ENCODE data around the gene CNP. TPM values are rescaled to one million over a fixed set of nuclear protein-coding genes. Genes with fewer than 3 reads are reported as not detected.

The CNP gene
- total RNA-seq, 1 experiment from 2014 or later, result 37.8 TPM

DNA sequence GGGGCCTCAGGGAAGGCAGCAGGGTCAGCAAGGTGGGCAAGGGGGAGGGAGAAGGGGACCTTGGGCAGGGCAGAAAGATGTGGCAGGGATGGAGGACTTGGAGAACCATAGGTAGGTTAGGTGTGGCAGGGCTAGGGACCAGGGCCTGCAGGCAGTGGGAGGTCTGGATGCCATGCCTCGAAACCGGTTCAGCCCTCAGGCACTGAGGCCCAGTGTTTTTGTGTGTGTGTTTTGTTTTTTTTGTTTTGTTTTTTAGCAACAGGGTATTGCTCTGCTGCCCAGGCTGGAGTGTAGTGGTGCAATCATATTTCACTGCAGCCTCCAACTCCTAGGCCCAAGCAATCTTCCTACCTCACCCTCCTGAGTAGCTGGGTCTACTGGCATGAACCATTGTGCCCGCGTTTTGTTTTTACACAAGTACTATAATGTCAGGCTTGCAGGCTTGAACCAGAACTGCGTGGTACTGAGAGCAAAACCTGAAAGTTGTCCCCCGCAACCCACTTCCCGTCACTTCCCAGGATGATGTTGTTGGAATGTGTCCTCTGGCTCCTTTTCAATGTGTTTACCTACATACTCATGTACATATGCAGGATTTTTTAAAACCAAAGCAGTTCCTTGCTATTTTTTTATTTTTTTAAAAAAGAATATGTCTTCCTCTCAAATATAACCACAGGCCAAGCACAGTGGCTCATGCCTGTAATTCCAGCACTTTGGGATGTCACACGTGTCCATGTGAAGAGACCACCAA lies 23.8 kb upstream of the CNP start:
- no peak for DNase-seq (ENCODE audit: low read depth)

DNA sequence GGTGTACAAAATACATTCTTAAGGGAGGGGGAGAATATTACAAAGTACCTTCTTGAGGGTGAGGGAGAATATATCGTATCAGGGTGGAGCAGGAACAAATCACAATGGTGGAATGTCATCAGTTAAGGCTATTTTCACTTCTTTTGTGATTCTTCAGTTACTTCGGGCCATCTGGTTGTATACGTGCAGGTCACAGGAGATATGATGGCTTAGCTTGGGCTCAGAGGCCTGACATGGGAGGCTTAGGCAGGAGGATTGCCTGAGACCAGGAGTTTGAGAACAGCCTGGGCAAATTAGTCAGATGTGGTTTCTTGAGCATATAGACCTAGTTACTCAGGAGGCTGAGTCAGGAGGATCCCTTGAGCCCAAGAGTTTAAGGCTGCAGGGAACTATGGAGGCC lies 23.1 kb upstream of the CNP start:
- no peak for DNase-seq (ENCODE audit: low read depth)

DNA sequence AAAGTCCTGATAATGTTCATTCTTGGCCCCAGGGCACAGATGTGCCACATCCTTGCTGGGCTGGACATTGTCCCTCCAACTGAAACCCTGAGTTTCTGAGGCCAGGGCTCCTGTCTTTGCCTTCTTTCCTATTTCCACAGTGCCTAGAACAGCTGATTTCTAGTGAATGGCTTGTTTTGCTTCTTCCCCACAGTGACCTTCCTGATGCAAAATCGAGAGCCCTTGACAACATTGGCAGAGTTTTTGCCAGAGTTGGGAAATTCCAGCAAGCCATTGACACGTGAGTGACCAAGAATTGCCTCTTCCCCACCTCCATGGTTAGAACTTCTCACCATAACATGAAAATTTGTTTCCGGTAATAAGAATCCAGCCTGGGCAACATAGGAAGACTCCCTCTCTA lies 21.7 kb upstream of the CNP start:
- no peak for DNase-seq (ENCODE audit: low read depth)

DNA sequence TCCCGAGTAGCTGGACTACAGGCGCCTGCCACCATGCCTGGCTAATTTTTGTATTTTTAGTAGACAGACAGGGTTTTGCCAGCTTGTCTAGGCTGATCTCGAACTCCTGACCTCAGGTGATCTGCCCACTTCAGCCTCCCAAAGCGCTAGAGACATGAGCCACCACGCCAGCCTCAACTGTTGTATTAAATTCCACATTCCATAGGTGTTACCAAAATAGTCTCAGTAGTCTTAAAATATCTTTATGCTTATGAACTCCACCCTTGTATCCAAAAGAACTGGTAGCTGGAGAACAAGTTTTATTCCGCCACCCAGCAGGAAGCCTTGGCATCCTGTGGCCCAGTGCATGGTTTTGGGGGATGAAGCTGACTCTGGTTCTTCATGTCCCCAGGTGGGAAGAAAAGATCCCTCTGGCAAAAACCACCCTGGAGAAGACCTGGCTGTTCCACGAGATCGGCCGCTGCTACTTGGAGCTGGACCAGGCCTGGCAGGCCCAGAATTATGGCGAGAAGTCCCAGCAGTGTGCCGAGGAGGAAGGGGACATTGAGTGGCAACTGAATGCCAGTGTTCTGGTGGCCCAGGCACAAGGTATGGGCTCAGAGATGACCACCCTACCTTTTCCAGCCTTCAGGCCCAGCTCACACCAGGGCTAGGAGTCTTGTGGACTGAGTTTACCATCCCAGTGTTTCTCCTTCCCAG lies 17.7 kb upstream of the CNP start:
- DNase-seq (ENCODE audit: low read depth), result no peak

DNA sequence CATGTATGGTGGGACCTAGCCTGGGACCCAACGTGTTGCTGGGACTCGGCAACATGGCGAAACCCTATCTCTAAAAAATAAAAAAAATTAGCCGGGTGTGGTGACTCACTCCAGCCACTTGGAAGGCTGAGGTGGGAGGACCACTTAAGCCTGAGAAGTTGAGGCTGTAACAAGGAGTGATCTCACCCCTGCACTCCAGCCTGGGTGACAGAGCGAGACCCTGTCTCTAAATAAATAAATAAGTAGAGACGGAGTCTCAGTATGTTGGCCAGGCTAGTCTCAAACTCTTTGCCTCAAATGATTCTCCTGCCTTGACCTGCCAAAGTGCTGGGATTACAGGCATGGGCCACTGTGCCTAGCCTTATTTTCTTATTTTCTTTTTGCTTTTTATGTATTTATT lies 10.1 kb upstream of the CNP start:
- no peak for DNase-seq (ENCODE audit: low read depth)

DNA sequence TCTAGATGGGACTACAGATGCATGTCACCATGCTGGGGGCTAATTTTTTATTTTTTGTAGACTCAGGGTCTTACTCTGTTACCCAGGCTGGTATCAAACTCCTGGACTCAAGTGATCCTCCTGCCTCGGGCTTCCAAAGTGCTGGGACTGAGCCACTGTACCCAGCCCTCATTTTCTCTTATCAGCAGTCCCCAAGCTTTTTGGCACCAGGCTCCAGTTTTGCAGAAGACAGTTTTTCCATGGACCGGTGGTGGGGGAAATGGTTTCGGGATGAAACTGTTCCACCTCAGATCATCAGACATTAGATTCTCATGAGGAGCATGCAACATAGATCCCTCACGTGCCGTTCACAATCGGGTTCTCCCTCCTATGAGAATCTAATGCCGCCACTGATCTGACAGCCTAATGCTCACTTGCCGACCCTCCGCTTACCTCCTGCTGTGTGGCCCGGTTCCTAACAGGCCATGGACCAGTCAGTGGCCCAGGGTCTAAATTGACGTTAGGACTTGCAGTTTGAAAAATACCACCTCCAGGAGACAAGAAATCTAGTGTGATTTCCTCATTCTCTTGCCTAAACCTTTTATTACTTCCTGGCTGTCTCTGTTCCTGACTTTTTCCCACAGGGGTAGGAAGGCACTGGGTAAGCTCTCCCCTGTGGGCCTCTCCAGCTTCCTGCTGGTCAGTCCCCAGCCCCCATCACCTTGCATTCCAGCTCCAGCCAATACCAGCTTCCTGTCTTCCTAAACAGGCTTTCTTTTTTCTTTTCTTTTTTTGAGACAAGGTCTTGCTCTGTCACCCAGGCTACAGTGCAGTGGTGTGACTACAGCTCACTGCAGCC lies 9.3 kb upstream of the CNP start:
- no peak for DNase-seq (ENCODE audit: low read depth)

DNA sequence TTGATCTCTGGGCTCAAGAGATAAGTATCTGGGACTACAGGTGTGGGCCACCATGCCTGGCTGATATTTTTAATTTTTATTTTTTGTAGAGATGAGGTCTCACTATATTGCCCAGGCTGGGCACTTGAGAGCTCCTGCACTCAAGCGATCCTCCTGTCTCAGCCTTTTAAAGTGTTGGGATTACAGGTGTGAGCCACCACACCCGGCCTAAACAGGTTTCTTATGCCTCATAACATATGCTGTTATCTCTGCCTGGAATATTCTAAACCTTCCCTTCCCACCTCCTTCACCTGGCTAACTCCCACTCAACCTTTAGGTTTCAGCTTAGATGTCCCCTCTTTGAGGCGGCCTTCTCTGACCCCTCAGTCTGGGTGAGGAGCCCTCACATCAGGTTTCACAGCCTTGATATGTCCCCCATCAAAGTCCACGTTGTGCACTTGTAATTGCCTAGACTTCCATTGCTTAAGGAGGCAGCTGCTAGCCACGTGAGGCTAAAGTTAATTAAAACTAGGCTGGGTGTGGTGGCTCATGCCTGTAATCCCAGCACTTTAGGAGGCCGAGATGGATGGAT lies 8.6 kb upstream of the CNP start:
- no peak for DNase-seq (ENCODE audit: low read depth)

DNA sequence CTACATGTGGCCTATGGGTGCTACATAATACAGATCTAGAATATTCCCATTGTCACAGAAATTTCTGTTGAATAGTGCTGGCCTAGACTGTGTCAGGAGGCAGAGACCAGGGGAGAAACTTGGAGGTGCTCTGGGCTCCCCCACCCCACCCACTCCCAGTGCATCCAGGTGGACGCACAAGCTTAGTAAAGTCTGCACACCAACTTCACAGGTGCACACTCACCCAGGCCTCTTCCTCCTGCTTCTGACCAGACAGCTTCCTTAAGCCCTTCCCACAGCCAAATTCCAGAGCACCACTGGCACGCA lies 7.6 kb upstream of the CNP start:
- no peak for DNase-seq (ENCODE audit: low read depth)

DNA sequence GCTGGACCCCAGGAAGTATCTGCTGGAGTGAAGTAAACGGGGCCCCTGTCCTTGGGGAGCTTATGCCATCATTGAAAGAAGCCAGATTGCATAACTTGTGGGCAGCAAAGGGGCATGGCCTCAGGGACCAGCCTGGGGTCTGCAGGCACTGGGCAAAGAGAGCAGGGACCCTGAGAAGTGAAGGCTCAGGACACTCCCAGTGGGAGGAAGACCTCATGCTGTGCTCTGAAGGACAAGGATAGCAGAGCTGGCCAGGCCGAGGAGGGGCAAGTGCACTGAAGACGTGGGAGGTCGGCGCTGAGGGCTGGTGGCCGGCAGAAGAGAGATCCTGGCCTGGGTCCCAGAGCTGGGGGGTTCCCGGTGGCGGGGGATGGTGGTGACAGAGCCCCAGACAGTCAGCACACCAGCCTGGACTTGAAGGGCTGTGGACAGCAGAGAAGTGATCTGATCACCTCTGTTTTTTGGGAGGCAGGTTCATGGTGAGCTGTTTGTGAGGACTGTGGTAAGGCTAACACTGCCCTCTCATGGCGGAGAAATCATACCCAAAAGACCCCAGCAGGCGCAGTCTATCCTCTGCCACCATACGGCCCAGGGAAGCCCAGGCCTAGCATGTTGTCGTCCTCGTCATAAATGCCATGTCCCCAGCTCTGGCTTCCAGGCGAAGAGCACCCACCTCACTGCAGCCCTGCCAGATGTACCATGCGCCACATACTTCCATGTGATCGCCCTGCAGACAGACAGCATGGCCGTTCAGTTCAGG lies 7.1 kb upstream of the CNP start:
- peak; percentile 65 for DNase-seq (ENCODE audit: low read depth)

DNA sequence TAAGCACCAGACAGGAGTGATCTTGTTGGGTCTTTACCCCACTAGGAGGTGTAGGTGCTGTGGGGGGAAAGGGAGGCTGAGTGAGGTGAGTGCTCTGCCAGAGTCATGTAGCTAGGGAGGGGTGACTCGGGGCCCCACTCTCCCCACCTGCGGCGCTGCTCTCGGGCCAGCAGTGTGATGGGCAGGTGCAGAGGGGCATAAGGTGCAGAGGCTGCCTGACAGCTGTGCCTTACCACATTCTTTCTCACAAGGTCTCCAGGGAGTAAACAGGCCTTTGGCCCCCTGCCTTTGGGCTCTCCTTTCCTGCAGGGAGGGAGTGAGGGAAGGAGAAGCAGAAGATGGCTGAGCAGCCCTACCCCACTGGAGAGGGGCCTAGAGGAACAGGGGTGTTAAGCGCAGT lies 4.5 kb upstream of the CNP start:
- DNase-seq (ENCODE audit: low read depth), result no peak

DNA sequence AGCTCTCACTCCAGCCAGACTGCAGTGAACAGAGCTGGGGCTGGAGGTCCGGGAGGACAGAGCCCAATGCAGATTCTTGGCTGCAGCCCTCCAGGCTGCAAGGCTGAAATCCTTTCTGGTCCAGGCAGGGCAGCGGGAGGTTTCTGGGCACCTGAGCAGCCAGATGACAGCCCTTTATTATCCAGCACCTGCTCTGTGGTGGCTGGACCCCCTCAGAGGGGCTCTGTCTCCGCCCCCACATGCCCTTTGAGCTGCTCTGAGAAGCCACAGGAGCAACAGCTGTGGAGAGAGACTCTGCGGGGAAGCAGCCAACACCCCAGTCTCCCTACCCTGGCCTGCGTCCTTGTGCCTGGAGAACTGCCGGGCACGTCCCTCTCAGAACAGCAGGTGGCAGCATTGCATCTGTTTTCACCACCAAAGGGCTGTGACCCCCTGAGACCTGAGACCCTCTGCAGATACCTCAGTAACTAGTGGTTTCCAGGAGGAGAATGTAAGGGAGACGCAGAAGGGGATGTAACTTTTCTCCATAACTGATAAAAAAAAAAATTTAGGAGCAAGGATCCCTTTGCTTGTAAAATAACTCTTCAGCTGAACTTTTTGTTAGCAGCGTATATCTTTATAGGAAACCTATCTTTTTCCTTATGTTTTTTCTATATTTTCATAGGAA lies 3.7 kb upstream of the CNP start:
- peak; percentile 45 for DNase-seq (ENCODE audit: low read depth)

DNA sequence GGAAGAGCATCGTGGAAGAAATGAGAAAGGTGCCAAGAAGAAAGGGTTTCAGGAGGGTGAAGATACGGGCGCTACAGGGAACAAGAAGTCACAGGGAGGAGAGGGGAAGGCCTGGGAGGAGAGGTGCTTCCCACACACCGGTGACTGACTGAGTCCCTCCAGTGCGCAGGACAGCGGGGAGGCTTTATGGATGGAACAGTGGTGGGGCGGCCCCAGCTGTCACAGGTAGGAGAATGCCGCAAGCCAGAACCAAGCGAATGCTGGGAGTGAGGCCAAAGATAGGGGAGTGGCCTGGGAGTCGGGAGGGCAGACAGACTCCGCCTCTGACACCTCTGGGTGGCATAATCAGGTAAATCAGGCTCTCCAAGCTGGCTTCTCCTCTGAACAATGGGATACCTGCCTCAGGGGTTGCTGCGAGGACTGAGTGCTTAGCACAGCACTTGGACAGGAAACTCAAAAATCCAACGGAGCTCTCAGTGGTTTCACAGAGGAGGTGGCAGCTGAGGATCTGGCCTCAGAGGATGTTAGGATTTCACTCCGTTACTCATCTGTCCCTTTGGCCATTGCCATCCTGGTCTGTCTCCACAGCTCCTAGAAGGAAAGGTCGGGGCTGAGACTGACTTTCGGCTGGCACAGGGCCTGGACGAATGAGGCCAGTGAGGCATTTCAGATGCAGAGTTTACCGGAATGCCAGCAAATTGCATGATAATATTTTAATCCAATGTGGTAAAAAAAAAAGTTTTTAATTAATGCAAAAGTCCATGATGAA lies 717 bp upstream of the CNP start:
- peak; percentile 47 for DNase-seq (ENCODE audit: low read depth)

DNA sequence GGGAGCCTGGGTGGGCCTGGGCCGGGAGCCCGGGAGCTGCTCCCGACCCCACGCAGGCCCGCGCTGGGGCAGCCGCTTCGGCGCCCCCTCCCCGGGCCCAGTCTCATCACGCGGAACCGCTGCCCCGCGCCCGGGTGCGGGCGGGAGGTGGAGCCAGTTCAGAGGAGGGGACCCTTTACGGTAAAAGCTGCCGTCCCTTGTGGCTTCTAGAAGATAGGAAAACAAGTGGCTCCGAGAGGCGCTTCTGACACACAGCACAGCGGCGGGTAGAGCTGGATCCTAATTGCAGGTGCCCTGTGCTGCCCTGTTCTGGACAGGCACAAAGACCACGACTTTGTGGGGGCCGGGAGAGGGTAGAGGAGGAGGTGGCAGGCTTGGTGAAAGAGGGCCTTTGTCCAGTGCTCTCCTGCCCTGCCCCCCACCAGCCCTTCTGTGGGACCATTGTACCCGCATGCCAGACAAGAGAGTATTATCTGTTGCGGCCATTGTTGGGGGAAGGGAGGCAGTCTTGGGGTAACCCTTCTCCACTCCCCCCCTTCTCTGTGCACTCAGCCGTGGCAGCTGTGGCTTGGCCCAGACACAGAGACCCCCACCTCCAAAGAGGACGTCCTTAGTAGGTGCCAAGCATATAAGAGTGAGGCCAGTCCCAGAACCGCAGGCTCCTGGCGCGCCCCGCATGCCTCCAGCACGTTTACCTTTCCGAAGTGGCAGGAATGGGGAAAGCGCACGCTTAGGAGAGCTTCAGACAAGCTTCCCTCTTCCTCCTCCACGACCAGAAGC lies 736 bp downstream of the CNP start:
- DNase-seq (ENCODE audit: low read depth), result peak; percentile 36

DNA sequence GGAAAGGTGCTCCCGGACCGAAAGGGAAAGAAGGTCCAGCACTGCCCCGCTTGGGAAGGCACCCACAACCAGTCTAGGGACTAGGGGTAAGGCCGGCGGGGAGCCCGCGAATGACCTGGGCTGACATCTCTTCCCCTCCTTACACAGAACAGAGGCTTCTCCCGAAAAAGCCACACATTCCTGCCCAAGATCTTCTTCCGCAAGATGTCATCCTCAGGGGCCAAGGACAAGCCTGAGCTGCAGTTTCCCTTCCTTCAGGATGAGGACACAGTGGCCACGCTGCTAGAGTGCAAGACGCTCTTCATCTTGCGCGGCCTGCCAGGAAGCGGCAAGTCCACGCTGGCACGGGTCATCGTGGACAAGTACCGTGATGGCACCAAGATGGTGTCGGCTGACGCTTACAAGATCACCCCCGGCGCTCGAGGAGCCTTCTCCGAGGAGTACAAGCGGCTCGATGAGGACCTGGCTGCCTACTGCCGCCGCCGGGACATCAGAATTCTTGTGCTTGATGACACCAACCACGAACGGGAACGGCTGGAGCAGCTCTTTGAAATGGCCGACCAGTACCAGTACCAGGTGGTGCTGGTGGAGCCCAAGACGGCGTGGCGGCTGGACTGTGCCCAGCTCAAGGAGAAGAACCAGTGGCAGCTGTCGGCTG lies 1.5 kb downstream of the CNP start:
- DNase-seq (ENCODE audit: low read depth), result no peak

DNA sequence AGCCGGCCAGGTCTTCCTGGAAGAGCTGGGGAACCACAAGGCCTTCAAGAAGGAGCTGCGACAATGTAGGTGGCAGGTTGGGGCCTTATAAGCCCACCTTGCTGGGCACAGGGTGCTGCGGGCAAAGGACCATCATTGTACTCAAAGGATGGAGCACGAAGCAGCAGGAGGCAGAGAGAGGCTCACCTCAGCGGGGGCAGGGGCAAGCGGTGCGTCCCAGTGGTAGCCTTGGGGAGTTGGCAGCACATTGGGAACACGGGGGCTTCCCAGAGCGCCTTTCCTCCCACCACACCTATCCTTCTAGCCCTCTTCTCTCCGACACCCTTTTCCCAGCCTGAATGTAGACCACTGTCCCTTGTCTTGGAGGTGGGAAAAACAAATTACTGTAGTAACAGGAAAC lies 2.1 kb downstream of the CNP start:
- DNase-seq (ENCODE audit: low read depth), result no peak

DNA sequence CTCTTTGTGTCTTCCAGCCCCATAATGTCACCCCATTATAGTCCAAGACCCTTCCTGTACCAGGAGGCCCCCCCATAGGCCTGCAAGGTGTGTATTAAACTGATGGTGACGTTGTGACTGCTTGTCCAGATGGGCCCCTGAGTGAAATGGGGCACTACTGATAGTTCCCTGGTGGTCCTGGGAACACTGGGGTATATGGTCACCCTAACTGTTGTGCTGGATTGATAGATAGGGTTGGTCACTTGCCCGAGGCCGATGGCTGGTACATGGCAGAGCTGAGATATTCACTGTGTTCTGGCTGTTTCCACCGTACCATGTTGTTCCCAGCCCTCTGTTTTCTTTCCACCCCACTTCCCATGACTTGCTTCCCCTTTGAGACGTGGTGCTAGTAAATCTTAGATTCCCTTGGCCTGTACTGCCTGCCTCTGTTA lies 4.3 kb downstream of the CNP start:
- no peak for DNase-seq (ENCODE audit: low read depth)

DNA sequence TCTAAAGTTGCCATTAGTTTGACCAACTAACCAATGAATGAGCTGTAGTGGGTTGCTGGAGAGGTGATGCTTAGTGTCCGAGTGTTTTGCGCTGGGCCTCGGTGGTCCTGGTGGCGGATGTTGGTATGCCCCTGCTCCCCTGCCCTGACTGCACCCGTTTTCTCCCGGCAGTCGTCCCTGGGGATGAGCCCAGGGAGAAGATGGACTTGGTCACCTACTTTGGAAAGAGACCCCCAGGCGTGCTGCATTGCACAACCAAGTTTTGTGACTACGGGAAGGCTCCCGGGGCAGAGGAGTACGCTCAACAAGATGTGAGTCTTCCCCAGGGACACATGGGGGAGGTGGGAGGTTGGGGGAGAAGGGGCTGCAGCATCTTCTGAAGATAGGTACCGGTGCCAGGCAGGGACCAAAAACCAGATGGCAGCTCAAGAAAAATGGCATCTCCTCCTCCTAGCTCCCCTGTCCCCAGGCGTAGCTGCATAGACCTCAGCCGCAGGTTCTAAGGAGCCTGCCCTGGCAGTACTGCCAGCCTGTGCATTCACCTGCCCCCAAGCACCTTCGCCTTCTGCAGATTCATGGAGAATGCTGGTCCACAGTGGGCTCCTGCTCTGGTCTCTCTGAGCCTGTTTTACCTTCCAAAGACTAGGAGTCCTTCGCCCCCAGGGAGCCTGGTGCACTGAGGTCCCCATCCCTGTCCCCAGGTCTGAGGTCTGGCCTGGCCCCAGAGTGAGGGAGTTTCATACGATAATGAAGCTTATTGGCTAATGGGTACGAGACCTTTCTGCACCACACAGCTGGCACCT lies 5.3 kb downstream of the CNP start:
- no peak for DNase-seq (ENCODE audit: low read depth)
